Measurements from ENCODE around the gene NAT14.

DNA sequence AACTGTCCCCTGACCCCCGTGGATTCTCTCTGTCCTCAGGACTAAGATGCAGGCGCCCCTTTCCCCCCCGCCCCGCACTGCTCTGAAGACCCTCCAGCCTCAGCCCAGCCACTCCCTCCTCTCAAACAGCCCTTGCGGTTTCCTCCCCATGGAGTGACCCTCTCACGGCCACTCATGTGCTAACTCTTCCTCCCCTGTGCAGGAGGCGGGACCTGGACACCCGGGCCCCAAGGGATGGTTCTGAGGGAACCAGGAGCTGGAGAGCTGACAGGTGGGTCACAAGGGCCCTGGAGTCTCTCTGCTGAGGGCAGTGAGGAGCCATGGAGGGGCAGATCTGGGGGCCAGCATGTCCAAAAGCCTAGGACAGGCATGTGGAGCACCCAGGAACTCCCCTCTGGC lies 25.4 kb upstream of the NAT14 start:
- TF ChIP-seq POLR2A (IDR thresholded peaks at IDR 0.05; ENCODE audit: low read depth, low read length), result no peak
- no peak for TF ChIP-seq POLR2AphosphoS5 (IDR thresholded peaks at IDR 0.05; ENCODE audit: low read depth, low read length)

All from GM12891 (cell line).